ENCODE data around the gene HAAO.

- TF ChIP-seq EZH2 (IDR thresholded peaks at IDR 0.05; ENCODE audit: insufficient read depth, poor library complexity, severe bottlenecking) = no peak
- TF ChIP-seq EZH2phosphoT487 (IDR thresholded peaks at IDR 0.05; ENCODE audit: insufficient read depth, low read depth) = no peak
Observed at GRCh38 chr2:42748840-42749239, 43.5 kb downstream of the HAAO start.
